HG03378 (cell line): ENCODE measurements around the gene PDYN.

Experiments used
- ATAC-seq: cut with Tn5 transposase; IDR thresholded peaks from one replicate; pipeline ENCODE4 v1.9.1; 2021; ENCODE audit warnings: mild to moderate bottlenecking, moderate library complexity; ENCODE audit not compliant: unreplicated experiment

The PDYN gene

GRCh38 chr20:1935696-1936366 is 58.0 kb downstream of the PDYN start:
- ATAC-seq, result no peak

GRCh38 chr20:1934721-1935573 is 58.9 kb downstream of the PDYN start:
- no peak for ATAC-seq

- no peak for ATAC-seq
Measured at GRCh38 chr20:1934156-1934555, 59.7 kb downstream of the PDYN start.

- no peak for ATAC-seq
Measured at GRCh38 chr20:1933465-1933870, 60.4 kb downstream of the PDYN start.

- ATAC-seq, result no peak
Measured at GRCh38 chr20:1932971-1933370, 60.9 kb downstream of the PDYN start.

- no peak for ATAC-seq
Measured at GRCh38 chr20:1931830-1932229, 62.0 kb downstream of the PDYN start.

GRCh38 chr20:1930165-1930564 is 63.7 kb downstream of the PDYN start:
- no peak for ATAC-seq

GRCh38 chr20:1929460-1929859 is 64.4 kb downstream of the PDYN start:
- no peak for ATAC-seq

GRCh38 chr20:1928782-1929181 is 65.1 kb downstream of the PDYN start:
- ATAC-seq, result no peak
